Natural killer cell (primary cell): ENCODE results near the gene ACAP3. TPM values are rescaled to one million over a fixed set of nuclear protein-coding genes. Genes with fewer than 3 reads are reported as not detected.

Experiments used
- ATAC-seq, 3 donors: fragments of 150-1000 bp in 2 of 3; fragments of 200-7000 bp in 1 of 3; cut with Tn5 transposase; 1 replicate in 1 of 3; 2 replicates in 2 of 3; pipeline ENCODE4 v1.10.0; 2021; ENCODE audit warnings: mild to moderate bottlenecking in 2 of 3, moderate library complexity in 2 of 3
- DNase-seq, 2 donors: peaks; one replicate each; pipeline versions ENCODE4 v3.0.0 to v3.0.0-alpha.2; 2013 to 2021; ENCODE audit warnings: mixed read lengths in 1 of 2
- H3K27ac ChIP-seq: one replicate; pipeline ENCODE4 v1.5.1; 2013; ENCODE audit warnings: mild to moderate bottlenecking, low read length
- H3K27me3 ChIP-seq: one replicate; pipeline ENCODE4 v1.6.1; 2013; ENCODE audit warnings: low read length; ENCODE audit not compliant: control insufficient read depth, insufficient read depth
- H3K36me3 ChIP-seq: one replicate; pipeline ENCODE4 v1.6.1; 2013; ENCODE audit warnings: low read length; ENCODE audit not compliant: control insufficient read depth, insufficient read depth
- H3K4me1 ChIP-seq: one replicate; pipeline ENCODE4 v1.6.1; 2013; ENCODE audit warnings: low read length; ENCODE audit not compliant: control insufficient read depth, insufficient read depth
- H3K4me3 ChIP-seq: one replicate; pipeline ENCODE4 v1.5.1; 2013; ENCODE audit warnings: low read length
- H3K9me3 ChIP-seq: one replicate; pipeline ENCODE4 v1.6.1; 2013; ENCODE audit warnings: low read length; ENCODE audit not compliant: control insufficient read depth, insufficient read depth
- H3K27ac Mint-ChIP-seq, 2 donors: one replicate each; pipeline ENCODE4 v1.8.0; 2022; ENCODE audit warnings: mild to moderate bottlenecking in 2 of 2, mixed read lengths in 2 of 2, moderate library complexity in 1 of 2
- H3K27me3 Mint-ChIP-seq, 2 donors: one replicate each; pipeline ENCODE4 v1.8.0; 2022; ENCODE audit warnings: low read depth in 2 of 2, mixed read lengths in 2 of 2
- H3K36me3 Mint-ChIP-seq: one replicate; pipeline ENCODE4 v1.8.0; 2022; ENCODE audit warnings: mixed read lengths
- H3K4me1 Mint-ChIP-seq, 2 donors: one replicate each; pipeline ENCODE4 v1.8.0; 2022; ENCODE audit warnings: mixed read lengths in 2 of 2
- H3K4me3 Mint-ChIP-seq: one replicate; pipeline ENCODE4 v1.8.0; 2022; ENCODE audit warnings: mild to moderate bottlenecking, moderate library complexity, mixed read lengths
- H3K9me3 Mint-ChIP-seq, 2 donors: one replicate each; pipeline ENCODE4 v1.8.0; 2022; ENCODE audit warnings: mixed read lengths in 2 of 2
- CTCF ChIP-seq: fragments of 200-600 bp; IDR thresholded peaks from one replicate; pipeline ENCODE4 v1.8.0; 2022; ENCODE audit warnings: antibody characterized with exemption
- WGBS: methylation state at CpG from one replicate; pipeline ENCODE4 v1.1.7; 2013; ENCODE audit warnings: missing lambda C conversion rate; ENCODE audit not compliant: insufficient coverage; 5-methylcytosine and 5-hydroxymethylcytosine counted together
- intact Hi-C: fragments of 100-400 bp; cut with micrococcal nuclease; formaldehyde crosslinking; loops from one replicate; pipeline ENCODE4 v1.14.2; 2022
- total RNA-seq, 4 donors: library from RNA; stranded (reverse); fragments of 120-200 nt in 1 of 4; gene quantifications; one replicate each; pipeline versions ENCODE4 v1.2.3 to v1.2.4, GENCODE V29; 2013 to 2022

ACAP3 gene
- total RNA-seq, 3 donors from 2014 or later (not counting 1 experiment from before 2014, with no cell fraction given), result 56.1 to 59.7 (median 59.0) TPM

GRCh38 chr1:1305300-1306069, 2.2 kb downstream of the ACAP3 start:
- no peaks in the 10 kb centered on the region for H3K9me3 ChIP-seq
- Mint-ChIP-seq H3K27ac (peak overlapping the region; percentile 66 to 79), H3K4me1 (peaks cover 6 to 26% of the 10 kb centered on the region in 2 donors), H3K27me3 (no peaks in the 10 kb centered on the region), H3K9me3 (no peaks in the 10 kb centered on the region), H3K4me3 (peak overlapping the region; percentile 86), H3K36me3 (no peaks in the 10 kb centered on the region)
- H3K4me1 ChIP-seq, result peaks cover 47% of the 10 kb centered on the region
- intact Hi-C loops, result loop anchor here (5.0 kb wide), 1 partner anchor 33 kb away; the partner anchor contains the start of gene UBE2J2
- peak in 1 of 3 donors; percentile 21 for ATAC-seq
- WGBS, result 25% methylated on average over 25 of the region's 25 CpGs
- no peaks in the 10 kb centered on the region for H3K27me3 ChIP-seq
- peak; percentile 45 to 76 for DNase-seq
- TF ChIP-seq CTCF, result no peak
- H3K36me3 ChIP-seq, result peaks cover 5% of the 10 kb centered on the region
- no peak overlapping the region for H3K27ac ChIP-seq
- no peak overlapping the region for H3K4me3 ChIP-seq

GRCh38 chr1:1304331-1305299, 3.1 kb downstream of the ACAP3 start:
- 61% methylated on average over 29 of the region's 29 CpGs for WGBS
- Histone ChIP-seq H3K27ac (no peak overlapping the region), H3K27me3 (no peaks in the 10 kb centered on the region), H3K36me3 (no peaks in the 10 kb centered on the region), H3K4me3 (no peak overlapping the region), H3K4me1 (peaks cover 39% of the 10 kb centered on the region), H3K9me3 (no peaks in the 10 kb centered on the region)
- peaks cover 6 to 23% of the 10 kb centered on the region in 2 donors for H3K4me1 Mint-ChIP-seq
- intact Hi-C loops, result loop anchor here (5.0 kb wide), 1 partner anchor 32 kb away; the partner anchor contains the start of gene UBE2J2
- no peaks in the 10 kb centered on the region for H3K9me3 Mint-ChIP-seq
- ATAC-seq (no peak), DNase-seq (no peak)
- no peak for TF ChIP-seq CTCF
- peak overlapping the region; percentile 49 for H3K4me3 Mint-ChIP-seq
- no peaks in the 10 kb centered on the region for H3K27me3 Mint-ChIP-seq
- no peak overlapping the region for H3K27ac Mint-ChIP-seq
- H3K36me3 Mint-ChIP-seq, result no peaks in the 10 kb centered on the region

GRCh38 chr1:1303736-1304135, 4.0 kb downstream of the ACAP3 start:
- H3K27ac ChIP-seq, result no peak overlapping the region
- TF ChIP-seq CTCF, result no peak
- H3K36me3 ChIP-seq, result no peaks in the 10 kb centered on the region
- DNase-seq (no peak), ATAC-seq (no peak)
- Mint-ChIP-seq H3K27ac (no peak overlapping the region), H3K4me3 (no peak overlapping the region), H3K36me3 (no peaks in the 10 kb centered on the region), H3K9me3 (no peaks in the 10 kb centered on the region), H3K4me1 (peaks cover 6 to 21% of the 10 kb centered on the region in 2 donors), H3K27me3 (no peaks in the 10 kb centered on the region)
- no peaks in the 10 kb centered on the region for H3K27me3 ChIP-seq
- WGBS, result 83% methylated on average over 13 of the region's 13 CpGs
- H3K9me3 ChIP-seq, result no peaks in the 10 kb centered on the region
- peaks cover 32% of the 10 kb centered on the region for H3K4me1 ChIP-seq
- intact Hi-C loops, result no loop called here
- H3K4me3 ChIP-seq, result no peak overlapping the region
